Activated CD4-positive, alpha-beta T cell treated with anti-CD3 and anti-CD28 coated beads, Interleukin-10, Interleukin-2, amounts not matched to agents 100 ng/mL and 50 ng/mL, durations not matched to agents 16 hours and 8 hours (primary cell): ENCODE results near the gene CXCL12.

Source experiments
- DNase-seq: peaks from one replicate; pipeline ENCODE4 v3.0.0-alpha.2; 2020

CXCL12 gene

DNA sequence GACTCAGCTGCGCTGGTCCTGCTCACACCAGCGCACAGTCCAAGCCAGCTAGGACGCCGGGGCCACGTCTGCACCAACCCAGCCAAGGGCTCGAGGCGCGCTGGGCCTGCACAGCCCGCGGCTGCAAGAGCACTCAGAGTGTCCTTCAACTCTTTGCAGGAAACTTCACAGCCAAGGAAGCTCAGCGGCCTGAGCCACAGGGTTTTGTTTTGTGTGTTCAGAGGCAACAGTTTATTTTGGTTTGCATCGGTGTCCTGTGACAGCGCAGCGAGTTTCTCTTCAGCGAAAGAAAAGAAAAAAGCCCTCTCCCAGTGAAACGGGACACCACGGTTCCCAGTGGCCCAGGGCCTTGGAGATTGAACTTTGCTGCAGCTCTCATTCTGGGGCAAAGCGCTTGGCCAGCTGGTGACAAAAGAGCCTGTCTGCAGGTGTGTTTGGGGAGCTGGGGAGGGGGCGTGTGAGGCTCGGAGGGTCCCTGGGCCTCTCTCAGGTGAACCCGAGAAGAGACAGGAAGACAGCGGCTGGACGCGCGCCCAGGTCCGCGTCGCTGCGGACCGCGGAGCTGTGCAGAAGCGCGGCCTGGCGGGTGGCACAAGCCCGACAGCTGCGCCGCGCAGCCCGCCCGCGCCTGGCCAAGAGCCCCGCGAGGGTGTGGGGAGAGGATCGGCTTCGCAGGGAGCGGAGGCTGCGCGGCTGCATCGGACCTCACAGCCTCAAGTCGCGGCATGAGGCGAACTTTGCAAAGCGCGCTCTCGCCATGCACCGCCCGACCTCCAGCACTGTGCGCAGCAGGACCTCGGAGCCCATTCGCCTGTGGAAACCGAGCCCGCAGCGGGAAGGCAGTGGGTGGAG is 922 bp downstream of the CXCL12 start:
- DNase-seq, result no peak

DNA sequence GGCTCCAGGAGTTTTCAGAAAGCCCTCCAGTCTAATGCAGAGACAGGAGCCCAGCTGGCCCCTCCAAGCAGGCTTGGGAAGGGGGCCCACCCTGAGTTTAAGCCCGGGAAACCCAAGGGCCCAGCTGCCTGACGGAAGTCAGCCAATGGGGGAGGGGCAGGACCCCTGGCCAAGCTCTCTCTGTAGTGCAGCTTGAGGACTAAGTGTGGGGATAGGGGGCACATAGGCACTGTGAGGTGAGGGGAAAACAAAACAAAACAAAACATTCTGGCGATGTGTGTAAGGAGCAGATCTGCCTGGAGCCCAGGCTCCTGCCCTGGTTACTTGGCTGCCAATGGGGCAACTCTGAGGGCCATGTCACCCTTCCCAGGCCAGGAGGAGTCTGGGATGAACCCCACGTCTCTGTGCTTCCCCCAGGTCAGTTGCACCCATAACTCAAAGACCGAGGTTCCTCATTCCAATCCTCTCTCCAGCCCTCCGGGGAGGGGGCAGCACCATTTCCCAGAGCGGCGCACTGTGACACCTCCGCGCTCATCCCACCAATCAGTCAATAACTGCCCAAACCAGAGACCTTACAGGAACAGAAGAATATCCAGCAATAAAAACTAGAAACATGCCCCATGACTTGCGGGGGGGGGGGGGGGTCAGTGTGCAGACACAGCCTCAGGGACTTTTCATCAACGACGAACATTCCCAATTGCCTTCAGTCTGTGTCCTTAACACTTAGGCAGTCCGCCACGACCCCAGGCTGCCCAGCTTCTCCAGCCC is 1.7 kb downstream of the CXCL12 start:
- no peak for DNase-seq

- DNase-seq, result no peak
Measured at GRCh38 chr10:44382131-44382858, 2.6 kb downstream of the CXCL12 start.

DNA sequence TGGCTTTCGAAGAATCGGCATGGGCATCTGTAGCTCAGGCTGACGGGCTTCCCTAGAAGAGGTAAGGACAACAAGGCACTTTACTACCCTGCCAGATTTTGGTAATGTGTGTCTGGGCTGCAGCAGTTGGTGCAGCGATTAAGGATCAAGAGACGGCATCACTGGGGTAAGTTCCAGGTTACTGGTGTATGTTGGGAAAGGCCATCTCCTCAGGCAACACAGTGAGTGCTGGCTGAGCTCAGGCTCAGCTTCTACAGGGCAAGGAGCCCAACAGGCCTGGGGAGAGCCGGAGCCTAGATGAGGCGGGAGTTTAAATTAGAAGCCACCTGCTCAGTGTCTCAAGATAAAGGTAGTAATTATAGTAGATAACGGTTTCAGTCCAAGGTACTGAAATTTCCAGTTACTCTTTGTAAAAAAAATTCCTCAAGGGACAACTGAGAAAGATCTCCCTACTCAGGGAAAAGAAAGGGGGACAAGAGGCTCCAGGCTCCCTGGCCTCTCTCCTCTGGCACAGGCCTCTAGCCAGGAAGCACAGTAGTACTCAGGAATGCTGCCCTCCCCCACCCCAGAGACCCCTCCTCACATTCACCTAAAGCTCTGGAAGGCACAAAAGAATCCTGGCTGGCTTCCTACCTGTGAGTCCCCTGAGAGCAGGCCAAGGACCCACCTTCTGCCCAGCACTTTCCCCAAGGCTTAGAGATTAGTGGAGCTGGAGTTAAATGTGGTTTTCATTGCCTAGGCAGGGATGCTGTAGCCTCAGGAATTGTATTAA is 3.9 kb downstream of the CXCL12 start:
- DNase-seq, result no peak

GRCh38 chr10:44379907-44380306 is 5.0 kb downstream of the CXCL12 start:
- DNase-seq, result no peak

DNA sequence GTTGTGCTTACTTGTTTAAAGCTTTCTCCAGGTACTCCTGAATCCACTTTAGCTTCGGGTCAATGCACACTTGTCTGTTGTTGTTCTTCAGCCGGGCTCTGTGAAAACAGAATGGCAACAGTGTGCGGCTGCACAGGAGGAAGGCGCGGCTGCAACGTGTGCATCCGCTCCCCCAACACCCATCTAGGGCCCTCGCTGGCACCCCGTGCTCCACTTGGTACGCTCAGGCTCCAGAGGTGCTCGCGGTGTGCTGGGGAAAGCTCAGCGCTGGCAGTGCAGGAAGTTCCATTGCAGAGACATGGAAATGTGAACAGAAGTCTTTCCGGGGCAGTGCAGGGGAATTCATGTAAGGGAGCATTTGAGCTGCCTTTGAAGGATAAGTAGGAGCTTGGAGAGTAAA is 6.3 kb downstream of the CXCL12 start:
- DNase-seq, result no peak

DNA sequence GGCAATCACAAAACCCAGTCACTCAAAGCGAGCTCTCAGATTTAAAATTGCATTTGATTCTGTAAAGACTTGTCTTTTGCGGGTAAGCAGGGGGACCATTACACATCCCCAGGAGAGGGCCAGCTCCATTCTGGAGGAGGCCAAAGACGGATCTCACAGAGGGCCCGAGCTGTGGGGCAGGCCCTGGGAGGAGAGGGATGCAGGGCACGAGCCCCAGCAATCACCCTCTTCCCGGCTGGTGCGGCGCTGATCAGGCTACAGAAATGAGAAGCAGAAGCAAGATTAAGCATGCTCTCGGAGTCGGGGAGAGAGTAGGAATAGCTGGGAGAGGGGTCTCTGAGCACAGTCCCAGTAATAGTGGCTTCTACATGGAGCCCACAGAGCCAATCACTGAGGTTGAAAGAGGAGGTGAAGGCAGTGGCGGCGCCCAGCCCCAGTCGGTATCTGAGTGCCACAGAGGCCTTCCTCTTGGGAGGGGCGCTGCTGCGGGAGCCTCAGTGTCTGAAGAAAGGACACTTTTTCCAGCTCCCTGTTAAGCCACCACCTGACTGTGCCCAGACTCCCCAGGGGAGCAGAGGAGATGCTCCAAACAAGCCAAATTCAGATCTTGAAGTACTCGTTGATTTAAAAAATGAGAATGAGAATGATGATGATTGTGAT is 7.1 kb downstream of the CXCL12 start:
- no peak for DNase-seq

GRCh38 chr10:44376472-44377099 is 8.3 kb downstream of the CXCL12 start:
- no peak for DNase-seq

DNA sequence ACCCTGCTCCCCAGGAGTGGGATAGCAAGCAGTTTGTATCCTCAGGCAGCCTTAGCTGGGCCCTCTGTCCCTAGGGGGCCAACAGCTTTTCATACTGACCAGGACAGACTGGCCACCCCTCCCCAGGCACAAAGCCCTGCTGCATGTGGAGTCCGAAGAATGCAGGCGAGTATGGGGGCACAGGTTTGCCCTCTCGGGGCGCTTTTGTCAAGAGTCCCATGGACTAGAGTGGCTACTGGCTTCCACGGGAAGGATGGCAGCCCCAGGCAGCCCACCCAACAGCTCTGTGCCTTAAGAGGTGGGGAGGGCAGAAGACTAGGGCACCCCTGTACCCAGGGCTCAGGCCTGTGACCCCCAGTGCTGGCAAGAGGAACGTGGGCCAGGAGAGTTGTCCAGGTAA is 10.7 kb downstream of the CXCL12 start:
- DNase-seq, result no peak

- DNase-seq, result no peak
Measured at GRCh38 chr10:44373341-44373995, 11.4 kb downstream of the CXCL12 start.

- DNase-seq, result no peak
Measured at GRCh38 chr10:44372181-44372580, 12.7 kb downstream of the CXCL12 start.

- no peak for DNase-seq
Measured at GRCh38 chr10:44370731-44371248, 14.1 kb downstream of the CXCL12 start.

GRCh38 chr10:44369854-44370253 is 15.0 kb downstream of the CXCL12 start:
- no peak for DNase-seq

GRCh38 chr10:44369296-44369695 is 15.6 kb downstream of the CXCL12 start:
- no peak for DNase-seq

DNA sequence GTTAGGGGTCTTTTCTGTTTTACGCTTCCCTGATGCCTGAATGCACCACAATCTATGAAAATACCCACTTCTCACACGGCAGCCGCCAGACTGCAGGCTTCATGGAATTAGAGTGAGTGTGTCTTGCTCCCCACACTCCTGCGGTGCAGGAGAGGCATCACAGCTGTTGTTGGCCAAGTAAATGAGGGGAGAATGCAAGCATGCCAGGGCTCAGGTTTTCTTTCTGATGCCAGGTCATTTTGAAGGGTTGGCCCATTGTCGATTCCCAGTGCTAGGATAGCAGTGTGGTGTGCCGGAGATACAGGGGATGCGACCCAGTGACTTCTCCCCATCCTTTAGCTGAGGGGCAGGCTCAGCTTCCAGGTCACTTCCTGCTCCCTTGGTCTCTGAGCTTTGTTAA is 16.3 kb downstream of the CXCL12 start:
- no peak for DNase-seq

GRCh38 chr10:44366941-44367630 is 17.8 kb downstream of the CXCL12 start:
- DNase-seq, result no peak

- DNase-seq, result no peak
Measured at GRCh38 chr10:44364566-44364965, 20.3 kb downstream of the CXCL12 start.

DNA sequence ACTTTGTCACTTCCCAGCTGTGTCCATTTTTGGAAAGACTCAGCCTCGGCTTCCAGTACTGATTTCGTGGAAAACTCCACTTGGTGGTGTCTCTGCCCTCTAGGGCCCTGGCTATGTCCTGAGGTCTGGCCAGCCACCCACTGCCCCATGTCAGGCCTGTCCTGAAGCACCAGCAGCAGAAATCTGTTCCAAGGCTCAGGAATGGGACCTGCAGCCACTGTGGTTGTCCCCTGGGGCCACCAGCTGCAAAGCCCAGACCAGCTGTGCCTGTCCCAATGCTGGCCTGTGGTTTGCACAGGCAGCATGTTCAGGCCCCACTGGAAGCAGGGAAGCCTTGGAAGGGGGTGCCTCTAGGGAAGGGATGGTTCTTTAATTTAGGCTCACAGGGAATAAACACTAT is 21.2 kb downstream of the CXCL12 start:
- no peak for DNase-seq

- DNase-seq, result no peak
Measured at GRCh38 chr10:44362866-44363711, 21.8 kb downstream of the CXCL12 start.
